ENCODE measurements around the gene ITSN2.

Gene ITSN2

GRCh38 chr2:24285484-24286152, 74.7 kb downstream of the ITSN2 start:
- Histone ChIP-seq H3K27ac (ENCODE audit: low read depth, low read length) (no peak overlapping the region), H3K23ac (ENCODE audit: low read length) (no peak overlapping the region), H3K36me3 (ENCODE audit: control insufficient read depth, insufficient read depth, low read length) (no peaks in the 10 kb centered on the region), H3K4me2 (ENCODE audit: low read length) (no peak overlapping the region), H3K79me1 (ENCODE audit: low read length) (no peaks in the 10 kb centered on the region), H2AK5ac (ENCODE audit: low read length) (no peak overlapping the region), H4K8ac (ENCODE audit: low read depth, low read length) (no peak overlapping the region), H3K9ac (ENCODE audit: low read length) (no peak overlapping the region), H3K4ac (ENCODE audit: low read depth, low read length) (no peak overlapping the region), H3K4me3 (ENCODE audit: low read length) (no peak overlapping the region), H2BK15ac (replicated peaks; ENCODE audit: low read depth) (no peak overlapping the region), H2BK5ac (ENCODE audit: low read length) (no peak overlapping the region), H4K5ac (ENCODE audit: low read length) (no peak overlapping the region), H3K18ac (ENCODE audit: low read length) (no peak overlapping the region), H2BK120ac (ENCODE audit: low read depth, low read length) (no peak overlapping the region), H3K79me2 (ENCODE audit: control insufficient read depth, insufficient read depth, low read length) (no peaks in the 10 kb centered on the region), H3K56ac (ENCODE audit: low read length) (no peak overlapping the region), H3K4me1 (ENCODE audit: control insufficient read depth, low read depth, low read length) (peaks cover 2% of the 10 kb centered on the region), H3K27me3 (ENCODE audit: insufficient read depth, low read length, poor library complexity) (no peaks in the 10 kb centered on the region)
- DNase-seq, result no peak
- no CpG with 5 or more reads among the region's 2 CpGs for WGBS (ENCODE audit: extremely low coverage, insufficient coverage, low lambda C conversion rate)

GRCh38 chr2:24280645-24281044, 79.7 kb downstream of the ITSN2 start:
- no peaks in the 10 kb centered on the region for H3K79me2 ChIP-seq (ENCODE audit: control insufficient read depth, insufficient read depth, low read length)
- no peak overlapping the region for H4K8ac ChIP-seq (ENCODE audit: low read depth, low read length)
- H3K27ac ChIP-seq (ENCODE audit: low read depth, low read length), result no peak overlapping the region
- DNase-seq, result peak; percentile 3
- H3K36me3 ChIP-seq (ENCODE audit: control insufficient read depth, insufficient read depth, low read length), result no peaks in the 10 kb centered on the region
- no peak overlapping the region for H2BK5ac ChIP-seq (ENCODE audit: low read length)
- H3K56ac ChIP-seq (ENCODE audit: low read length), result no peak overlapping the region
- no peak overlapping the region for H3K18ac ChIP-seq (ENCODE audit: low read length)
- no peak overlapping the region for H3K4me2 ChIP-seq (ENCODE audit: low read length)
- no peak overlapping the region for H2BK120ac ChIP-seq (ENCODE audit: low read depth, low read length)
- H2BK15ac ChIP-seq (replicated peaks; ENCODE audit: low read depth), result no peak overlapping the region
- no peak overlapping the region for H3K23ac ChIP-seq (ENCODE audit: low read length)
- H3K4me3 ChIP-seq (ENCODE audit: low read length), result no peak overlapping the region
- no peak overlapping the region for H3K9ac ChIP-seq (ENCODE audit: low read length)
- no peaks in the 10 kb centered on the region for H3K79me1 ChIP-seq (ENCODE audit: low read length)
- no peak overlapping the region for H4K5ac ChIP-seq (ENCODE audit: low read length)
- WGBS (ENCODE audit: extremely low coverage, insufficient coverage, low lambda C conversion rate), result 100% methylated on average over 1 of the region's 2 CpGs
- H2AK5ac ChIP-seq (ENCODE audit: low read length), result no peak overlapping the region
- H3K4me1 ChIP-seq (ENCODE audit: control insufficient read depth, low read depth, low read length), result peaks cover 5% of the 10 kb centered on the region
- H3K27me3 ChIP-seq (ENCODE audit: insufficient read depth, low read length, poor library complexity), result no peaks in the 10 kb centered on the region
- H3K4ac ChIP-seq (ENCODE audit: low read depth, low read length), result no peak overlapping the region

GRCh38 chr2:24280161-24280560, 80.2 kb downstream of the ITSN2 start:
- H3K27ac ChIP-seq (ENCODE audit: low read depth, low read length), result no peak overlapping the region
- no peak overlapping the region for H2BK120ac ChIP-seq (ENCODE audit: low read depth, low read length)
- H4K5ac ChIP-seq (ENCODE audit: low read length), result no peak overlapping the region
- no peak overlapping the region for H3K4ac ChIP-seq (ENCODE audit: low read depth, low read length)
- no peaks in the 10 kb centered on the region for H3K79me1 ChIP-seq (ENCODE audit: low read length)
- no peak overlapping the region for H3K9ac ChIP-seq (ENCODE audit: low read length)
- H3K79me2 ChIP-seq (ENCODE audit: control insufficient read depth, insufficient read depth, low read length), result no peaks in the 10 kb centered on the region
- no peaks in the 10 kb centered on the region for H3K36me3 ChIP-seq (ENCODE audit: control insufficient read depth, insufficient read depth, low read length)
- DNase-seq, result peak; percentile 91
- no peak overlapping the region for H3K18ac ChIP-seq (ENCODE audit: low read length)
- no peak overlapping the region for H3K4me2 ChIP-seq (ENCODE audit: low read length)
- H4K8ac ChIP-seq (ENCODE audit: low read depth, low read length), result no peak overlapping the region
- no CpG with 5 or more reads among the region's 4 CpGs for WGBS (ENCODE audit: extremely low coverage, insufficient coverage, low lambda C conversion rate)
- H3K4me3 ChIP-seq (ENCODE audit: low read length), result no peak overlapping the region
- no peak overlapping the region for H2AK5ac ChIP-seq (ENCODE audit: low read length)
- H3K56ac ChIP-seq (ENCODE audit: low read length), result no peak overlapping the region
- H2BK5ac ChIP-seq (ENCODE audit: low read length), result no peak overlapping the region
- H3K4me1 ChIP-seq (ENCODE audit: control insufficient read depth, low read depth, low read length), result peaks cover 5% of the 10 kb centered on the region
- no peak overlapping the region for H3K23ac ChIP-seq (ENCODE audit: low read length)
- no peak overlapping the region for H2BK15ac ChIP-seq (replicated peaks; ENCODE audit: low read depth)
- H3K27me3 ChIP-seq (ENCODE audit: insufficient read depth, low read length, poor library complexity), result no peaks in the 10 kb centered on the region

- peaks cover 5% of the 10 kb centered on the region for H3K4me1 ChIP-seq (ENCODE audit: control insufficient read depth, low read depth, low read length)
- H2BK120ac ChIP-seq (ENCODE audit: low read depth, low read length), result no peak overlapping the region
- no peak overlapping the region for H3K4me2 ChIP-seq (ENCODE audit: low read length)
- H3K79me2 ChIP-seq (ENCODE audit: control insufficient read depth, insufficient read depth, low read length), result no peaks in the 10 kb centered on the region
- no peak overlapping the region for H3K4me3 ChIP-seq (ENCODE audit: low read length)
- H3K4ac ChIP-seq (ENCODE audit: low read depth, low read length), result no peak overlapping the region
- H4K8ac ChIP-seq (ENCODE audit: low read depth, low read length), result no peak overlapping the region
- H2AK5ac ChIP-seq (ENCODE audit: low read length), result no peak overlapping the region
- no CpG with 5 or more reads among the region's 4 CpGs for WGBS (ENCODE audit: extremely low coverage, insufficient coverage, low lambda C conversion rate)
- H3K27ac ChIP-seq (ENCODE audit: low read depth, low read length), result no peak overlapping the region
- H3K27me3 ChIP-seq (ENCODE audit: insufficient read depth, low read length, poor library complexity), result no peaks in the 10 kb centered on the region
- no peaks in the 10 kb centered on the region for H3K36me3 ChIP-seq (ENCODE audit: control insufficient read depth, insufficient read depth, low read length)
- no peak overlapping the region for H4K5ac ChIP-seq (ENCODE audit: low read length)
- H2BK15ac ChIP-seq (replicated peaks; ENCODE audit: low read depth), result no peak overlapping the region
- H3K23ac ChIP-seq (ENCODE audit: low read length), result no peak overlapping the region
- no peak overlapping the region for H3K18ac ChIP-seq (ENCODE audit: low read length)
- no peak overlapping the region for H3K56ac ChIP-seq (ENCODE audit: low read length)
- no peak overlapping the region for H3K9ac ChIP-seq (ENCODE audit: low read length)
- no peaks in the 10 kb centered on the region for H3K79me1 ChIP-seq (ENCODE audit: low read length)
- peak; percentile 4 for DNase-seq
- no peak overlapping the region for H2BK5ac ChIP-seq (ENCODE audit: low read length)
These were observed 83.9 kb downstream of the ITSN2 start for GRCh38 chr2:24276349-24276899.

- Histone ChIP-seq H3K36me3 (ENCODE audit: control insufficient read depth, insufficient read depth, low read length) (no peaks in the 10 kb centered on the region), H4K5ac (ENCODE audit: low read length) (no peak overlapping the region), H3K79me2 (ENCODE audit: control insufficient read depth, insufficient read depth, low read length) (no peaks in the 10 kb centered on the region), H3K27ac (ENCODE audit: low read depth, low read length) (no peak overlapping the region), H2AK5ac (ENCODE audit: low read length) (no peak overlapping the region), H3K27me3 (ENCODE audit: insufficient read depth, low read length, poor library complexity) (no peaks in the 10 kb centered on the region), H3K4me2 (ENCODE audit: low read length) (no peak overlapping the region), H3K9ac (ENCODE audit: low read length) (no peak overlapping the region), H3K18ac (ENCODE audit: low read length) (no peak overlapping the region), H3K56ac (ENCODE audit: low read length) (no peak overlapping the region), H2BK120ac (ENCODE audit: low read depth, low read length) (no peak overlapping the region), H3K79me1 (ENCODE audit: low read length) (no peaks in the 10 kb centered on the region), H4K8ac (ENCODE audit: low read depth, low read length) (no peak overlapping the region), H2BK15ac (replicated peaks; ENCODE audit: low read depth) (no peak overlapping the region), H3K4me3 (ENCODE audit: low read length) (no peak overlapping the region), H3K4me1 (ENCODE audit: control insufficient read depth, low read depth, low read length) (no peaks in the 10 kb centered on the region), H2BK5ac (ENCODE audit: low read length) (no peak overlapping the region), H3K4ac (ENCODE audit: low read depth, low read length) (no peak overlapping the region), H3K23ac (ENCODE audit: low read length) (no peak overlapping the region)
- no peak for DNase-seq
These were observed 85.5 kb downstream of the ITSN2 start for GRCh38 chr2:24274809-24275208.

GRCh38 chr2:24273598-24273997, 86.7 kb downstream of the ITSN2 start:
- Histone ChIP-seq H3K4me1 (ENCODE audit: control insufficient read depth, low read depth, low read length) (no peaks in the 10 kb centered on the region), H3K27ac (ENCODE audit: low read depth, low read length) (no peak overlapping the region), H4K5ac (ENCODE audit: low read length) (no peak overlapping the region), H3K79me2 (ENCODE audit: control insufficient read depth, insufficient read depth, low read length) (no peaks in the 10 kb centered on the region), H3K4ac (ENCODE audit: low read depth, low read length) (no peak overlapping the region), H3K56ac (ENCODE audit: low read length) (no peak overlapping the region), H4K8ac (ENCODE audit: low read depth, low read length) (no peak overlapping the region), H3K9ac (ENCODE audit: low read length) (no peak overlapping the region), H3K79me1 (ENCODE audit: low read length) (no peaks in the 10 kb centered on the region), H3K36me3 (ENCODE audit: control insufficient read depth, insufficient read depth, low read length) (no peaks in the 10 kb centered on the region), H2BK120ac (ENCODE audit: low read depth, low read length) (no peak overlapping the region), H3K27me3 (ENCODE audit: insufficient read depth, low read length, poor library complexity) (no peaks in the 10 kb centered on the region), H3K18ac (ENCODE audit: low read length) (no peak overlapping the region), H2BK5ac (ENCODE audit: low read length) (no peak overlapping the region), H2AK5ac (ENCODE audit: low read length) (no peak overlapping the region), H3K4me3 (ENCODE audit: low read length) (no peak overlapping the region), H3K23ac (ENCODE audit: low read length) (no peak overlapping the region), H2BK15ac (replicated peaks; ENCODE audit: low read depth) (no peak overlapping the region), H3K4me2 (ENCODE audit: low read length) (no peak overlapping the region)
- DNase-seq, result no peak
- WGBS (ENCODE audit: extremely low coverage, insufficient coverage, low lambda C conversion rate), result no CpG with 5 or more reads among the region's 2 CpGs

Data from mesendoderm (in vitro differentiated cells).